ENCODE results near the gene ACSF3.

The ACSF3 gene

GRCh38 chr16:89167425-89167941 lies 73.8 kb downstream of the ACSF3 start:
- no peaks in the 10 kb centered on the region for H3K36me3 ChIP-seq (ENCODE audit: control insufficient read depth in 2 of 2, insufficient read depth in 1 of 2, low read length in 2 of 2)
- peaks cover 3% of the 10 kb centered on the region; the same call in 1 of the 2 replicates for H3K4me1 ChIP-seq (ENCODE audit: control insufficient read depth, insufficient read depth, low read length)
- CTCF ChIA-PET: interaction anchor here (0.6 to 1.7 kb wide), 31 partner anchors 10 to 718 kb away, joined by 3 to 19 read pairs (median 3); partner anchors contain the start of genes APRT and ZNF778
- H3K4me3 ChIP-seq (ENCODE audit: low read depth, low read length): no peak overlapping the region
- POLR2A ChIA-PET: interaction anchor here (0.8 to 2.2 kb wide), 4 partner anchors 25 to 358 kb away, joined by 3 to 15 read pairs (median 4); partner anchors contain the start of genes APRT and ZNF778
- H3K27ac ChIP-seq (ENCODE audit: extremely low read depth, low read depth, low read length): peak overlapping the region; percentile 36; the same call in 1 of the 2 replicates
- H3K9me3 ChIP-seq (ENCODE audit: control insufficient read depth, insufficient read depth, low read depth, low read length): no peaks in the 10 kb centered on the region
- TF ChIP-seq ZNF2 (tag by site-specific recombination; IDR thresholded peaks at IDR 0.05) (0 out of 2 replicates have a peak, but pooled peaks have one; percentile 50), ZNF26 (tag by site-specific recombination; IDR thresholded peaks at IDR 0.05) (no peak), ZNF394 (tag by site-specific recombination; IDR thresholded peaks at IDR 0.05; ENCODE audit: borderline replicate concordance) (no peak; the same call in 1 of the 2 replicates), ZNF211 (tag by site-specific recombination; IDR thresholded peaks at IDR 0.05; ENCODE audit: low read depth) (no peak), KLF16 (tag by site-specific recombination; IDR thresholded peaks at IDR 0.05) (peak; percentile 93), ZNF529 (tag by site-specific recombination; IDR thresholded peaks at IDR 0.05; ENCODE audit: insufficient replicate concordance) (no peak), ZNF701 (tag by site-specific recombination; IDR thresholded peaks at IDR 0.05) (no peak), ZNF354C (tag by site-specific recombination; IDR thresholded peaks at IDR 0.05; ENCODE audit: borderline replicate concordance, low read depth) (no peak), ZNF449 (tag by site-specific recombination; IDR thresholded peaks at IDR 0.05) (no peak), TCF7L2 (IDR thresholded peaks at IDR 0.05; ENCODE audit: borderline replicate concordance, low read depth, low read length) (no peak), ZNF501 (tag by site-specific recombination; IDR thresholded peaks at IDR 0.05) (no peak), HIC1 (tag by site-specific recombination; IDR thresholded peaks at IDR 0.05) (peak; percentile 54; the same call in 1 of the 2 replicates), ZNF560 (tag by site-specific recombination; IDR thresholded peaks at IDR 0.05; ENCODE audit: borderline replicate concordance) (no peak), GLIS1 (tag by site-specific recombination; IDR thresholded peaks at IDR 0.05) (0 out of 2 replicates have a peak, but pooled peaks have one; percentile 39), ZSCAN16 (tag by site-specific recombination; IDR thresholded peaks at IDR 0.05) (peak; percentile 12; the same call in 1 of the 2 replicates), EGR2 (tag by site-specific recombination; IDR thresholded peaks at IDR 0.05; ENCODE audit: low read depth) (0 out of 2 replicates have a peak, but pooled peaks have one; percentile 19), ZNF544 (tag by site-specific recombination; IDR thresholded peaks at IDR 0.05) (no peak), ZNF747 (tag by site-specific recombination; IDR thresholded peaks at IDR 0.05) (no peak), BCL11B (tag by site-specific recombination; IDR thresholded peaks at IDR 0.05; ENCODE audit: low read depth) (peak; percentile 74; the same call in 1 of the 2 replicates), ZNF596 (tag by site-specific recombination; IDR thresholded peaks at IDR 0.05) (no peak), ZNF221 (tag by site-specific recombination; IDR thresholded peaks at IDR 0.05; ENCODE audit: borderline replicate concordance) (no peak), RBAK (tag by site-specific recombination; IDR thresholded peaks at IDR 0.05) (no peak), SETDB1 (IDR thresholded peaks at IDR 0.05; ENCODE audit: insufficient read length, low read length) (no peak)
- TF ChIP-seq, protein P1, sequence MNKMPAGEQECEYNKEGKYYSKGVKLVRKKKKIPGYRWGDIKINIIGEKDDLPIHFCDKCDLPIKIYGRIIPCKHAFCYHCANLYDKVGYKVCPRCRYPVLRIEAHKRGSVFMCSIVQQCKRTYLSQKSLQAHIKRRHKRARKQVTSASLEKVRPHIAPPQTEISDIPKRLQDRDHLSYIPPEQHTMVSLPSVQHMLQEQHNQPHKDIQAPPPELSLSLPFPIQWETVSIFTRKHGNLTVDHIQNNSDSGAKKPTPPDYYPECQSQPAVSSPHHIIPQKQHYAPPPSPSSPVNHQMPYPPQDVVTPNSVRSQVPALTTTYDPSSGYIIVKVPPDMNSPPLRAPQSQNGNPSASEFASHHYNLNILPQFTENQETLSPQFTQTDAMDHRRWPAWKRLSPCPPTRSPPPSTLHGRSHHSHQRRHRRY (tag by site-specific recombination; IDR thresholded peaks at IDR 0.05): no peak
- TF ChIP-seq, protein P2, sequence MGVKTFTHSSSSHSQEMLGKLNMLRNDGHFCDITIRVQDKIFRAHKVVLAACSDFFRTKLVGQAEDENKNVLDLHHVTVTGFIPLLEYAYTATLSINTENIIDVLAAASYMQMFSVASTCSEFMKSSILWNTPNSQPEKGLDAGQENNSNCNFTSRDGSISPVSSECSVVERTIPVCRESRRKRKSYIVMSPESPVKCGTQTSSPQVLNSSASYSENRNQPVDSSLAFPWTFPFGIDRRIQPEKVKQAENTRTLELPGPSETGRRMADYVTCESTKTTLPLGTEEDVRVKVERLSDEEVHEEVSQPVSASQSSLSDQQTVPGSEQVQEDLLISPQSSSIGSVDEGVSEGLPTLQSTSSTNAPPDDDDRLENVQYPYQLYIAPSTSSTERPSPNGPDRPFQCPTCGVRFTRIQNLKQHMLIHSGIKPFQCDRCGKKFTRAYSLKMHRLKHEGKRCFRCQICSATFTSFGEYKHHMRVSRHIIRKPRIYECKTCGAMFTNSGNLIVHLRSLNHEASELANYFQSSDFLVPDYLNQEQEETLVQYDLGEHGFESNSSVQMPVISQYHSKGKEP (tag by site-specific recombination; IDR thresholded peaks at IDR 0.05): no peak
- TF ChIP-seq, protein P3, sequence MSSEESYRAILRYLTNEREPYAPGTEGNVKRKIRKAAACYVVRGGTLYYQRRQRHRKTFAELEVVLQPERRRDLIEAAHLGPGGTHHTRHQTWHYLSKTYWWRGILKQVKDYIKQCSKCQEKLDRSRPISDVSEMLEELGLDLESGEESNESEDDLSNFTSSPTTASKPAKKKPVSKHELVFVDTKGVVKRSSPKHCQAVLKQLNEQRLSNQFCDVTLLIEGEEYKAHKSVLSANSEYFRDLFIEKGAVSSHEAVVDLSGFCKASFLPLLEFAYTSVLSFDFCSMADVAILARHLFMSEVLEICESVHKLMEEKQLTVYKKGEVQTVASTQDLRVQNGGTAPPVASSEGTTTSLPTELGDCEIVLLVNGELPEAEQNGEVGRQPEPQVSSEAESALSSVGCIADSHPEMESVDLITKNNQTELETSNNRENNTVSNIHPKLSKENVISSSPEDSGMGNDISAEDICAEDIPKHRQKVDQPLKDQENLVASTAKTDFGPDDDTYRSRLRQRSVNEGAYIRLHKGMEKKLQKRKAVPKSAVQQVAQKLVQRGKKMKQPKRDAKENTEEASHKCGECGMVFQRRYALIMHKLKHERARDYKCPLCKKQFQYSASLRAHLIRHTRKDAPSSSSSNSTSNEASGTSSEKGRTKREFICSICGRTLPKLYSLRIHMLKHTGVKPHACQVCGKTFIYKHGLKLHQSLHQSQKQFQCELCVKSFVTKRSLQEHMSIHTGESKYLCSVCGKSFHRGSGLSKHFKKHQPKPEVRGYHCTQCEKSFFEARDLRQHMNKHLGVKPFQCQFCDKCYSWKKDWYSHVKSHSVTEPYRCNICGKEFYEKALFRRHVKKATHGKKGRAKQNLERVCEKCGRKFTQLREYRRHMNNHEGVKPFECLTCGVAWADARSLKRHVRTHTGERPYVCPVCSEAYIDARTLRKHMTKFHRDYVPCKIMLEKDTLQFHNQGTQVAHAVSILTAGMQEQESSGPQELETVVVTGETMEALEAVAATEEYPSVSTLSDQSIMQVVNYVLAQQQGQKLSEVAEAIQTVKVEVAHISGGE (tag by site-specific recombination; conservative IDR thresholded peaks at IDR 0.05; ENCODE audit: low read depth): no peak
